HCT116 (cell line): Measurements from ENCODE around the gene GNPTG. TPM values are rescaled to one million over a fixed set of nuclear protein-coding genes. Genes with fewer than 3 reads are reported as not detected.

Experiments
- ATAC-seq: fragments of 200-7000 bp; cut with Tn5 transposase; 2 replicates; pipeline ENCODE4 v1.9.1; 2020; ENCODE audit warnings: mild to moderate bottlenecking, moderate library complexity
- BruUV-seq: library from RNA; stranded (reverse); fragments of 400-500 nt; replicated peaks from 2 replicates; lab custom pipeline; 2021; lab: Mats Ljungman, UMichigan
- CTCF ChIA-PET: fragments of 300-600 bp; sonication (Branson Sonifier 250); formaldehyde crosslinking; loops from one replicate; lab custom pipeline; 2021; ENCODE audit warnings: antibody characterized with exemption; lab: Charles Lee
- POLR2A ChIA-PET: fragments of 300-600, 350-600 bp; sonication (Branson Sonifier 250); formaldehyde crosslinking; loops from one replicate; lab custom pipeline; 2021; ENCODE audit warnings: antibody characterized with exemption; lab: Charles Lee
- RAD21 ChIA-PET, 2 experiments: fragments of 300-600 bp; sonication (Branson Sonifier 250); formaldehyde crosslinking; loops; one replicate each; lab custom pipeline; 2023; ENCODE audit warnings: low total read pairs in 2 of 2; ENCODE audit not compliant: uncharacterized antibody in 2 of 2, unreplicated experiment in 2 of 2, low non-redundant PET in 1 of 2; lab: Charles Lee
- DNase-seq: peaks from one replicate; pipeline ENCODE4 v3.0.0-alpha.2; 2010; ENCODE audit warnings: low read depth, low spot score
- H2AFZ ChIP-seq: fragments of 200-600 bp; shearing (Covaris generic), sonication (generic); 2 replicates; pipeline ENCODE4 v1.6.1; 2017; ENCODE audit warnings: low read depth, mixed run types, mixed read lengths, antibody characterized with exemption, low read length; ENCODE audit not compliant: poor library complexity, severe bottlenecking
- H3K27ac ChIP-seq: 2 replicates; pipeline ENCODE4 v1.5.1; 2012; ENCODE audit warnings: low read depth, low read length
- H3K27me3 ChIP-seq: fragments of 200-600 bp; sonication (generic); 2 replicates; pipeline ENCODE4 v1.6.1; 2016; ENCODE audit warnings: mixed run types, low read length, mixed read lengths; ENCODE audit not compliant: insufficient read depth
- H3K36me3 ChIP-seq, 2 experiments: fragments of 200-500 bp in 1 of 2; fragments of 200-600 bp in 1 of 2; sonication (Bioruptor generic) in 1 of 2; sonication (generic) in 1 of 2; 2 replicates each; pipeline versions ENCODE4 v1.5.1 to v1.6.1; 2014 to 2016; ENCODE audit warnings: low read length in 2 of 2, inconsistent platforms in 1 of 2, mixed read lengths in 1 of 2, mixed run types in 1 of 2; ENCODE audit not compliant: insufficient read depth in 2 of 2, control insufficient read depth in 1 of 2
- H3K4me1 ChIP-seq, 2 experiments: fragments of 200-600 bp in 1 of 2; sonication (generic) in 1 of 2; 2 replicates each; pipeline versions ENCODE4 v1.5.1 to v1.6.1; 2012 to 2017; ENCODE audit warnings: low read length in 2 of 2, inconsistent platforms in 1 of 2, mild to moderate bottlenecking in 1 of 2, mixed read lengths in 1 of 2, mixed run types in 1 of 2, moderate library complexity in 1 of 2; ENCODE audit not compliant: insufficient read depth in 2 of 2, control insufficient read depth in 1 of 2
- H3K4me2 ChIP-seq: fragments of 200-600 bp; sonication (generic); 2 replicates; pipeline ENCODE4 v1.6.1; 2017; ENCODE audit warnings: mixed run types, low read length, mixed read lengths
- H3K4me3 ChIP-seq, 2 experiments: fragments of 200-600 bp in 1 of 2; sonication (generic) in 1 of 2; replicated peaks in 1 of 2; 2 replicates each; pipeline ENCODE4 v1.5.1; 2011 to 2016; ENCODE audit warnings: low read length in 2 of 2, control low read depth in 1 of 2, low read depth in 1 of 2, mild to moderate bottlenecking in 1 of 2, mixed read lengths in 1 of 2, mixed run types in 1 of 2
- H3K79me2 ChIP-seq: fragments of 200-600 bp; sonication (generic); 2 replicates; pipeline ENCODE4 v1.6.1; 2017; ENCODE audit warnings: mild to moderate bottlenecking, mixed run types, low read length, moderate library complexity, mixed read lengths; ENCODE audit not compliant: insufficient read depth
- H3K9ac ChIP-seq: fragments of 200-600 bp; sonication (generic); 2 replicates; pipeline ENCODE4 v1.6.1; 2016; ENCODE audit warnings: low read length, mixed read lengths
- H3K9me2 ChIP-seq: fragments of 200-600 bp; sonication (generic), shearing (Covaris generic); 2 replicates; pipeline ENCODE4 v1.6.1; 2017; ENCODE audit warnings: mixed run types, mild to moderate bottlenecking, moderate library complexity; ENCODE audit not compliant: insufficient read depth
- H3K9me3 ChIP-seq, 2 experiments: fragments of 200-500 bp in 1 of 2; fragments of 200-600 bp in 1 of 2; sonication (Bioruptor generic) in 1 of 2; sonication (generic) in 1 of 2; 2 replicates each; pipeline ENCODE4 v1.6.1; 2014 to 2017; ENCODE audit warnings: low read length in 2 of 2, mixed read lengths in 2 of 2, inconsistent platforms in 1 of 2, low read depth in 1 of 2, mild to moderate bottlenecking in 1 of 2, mixed run types in 1 of 2, moderate library complexity in 1 of 2; ENCODE audit not compliant: control insufficient read depth in 1 of 2, insufficient read depth in 1 of 2
- H4K20me1 ChIP-seq: fragments of 200-600 bp; sonication (generic), shearing (Covaris generic); 2 replicates; pipeline ENCODE4 v1.6.1; 2017; ENCODE audit warnings: mixed run types, mild to moderate bottlenecking, moderate library complexity; ENCODE audit not compliant: insufficient read depth
- ATF3 ChIP-seq: IDR thresholded peaks from 2 replicates; pipeline ENCODE4 v1.6.1; 2012
- CEBPB ChIP-seq: IDR thresholded peaks from 2 replicates; pipeline ENCODE4 v1.6.1; 2012; ENCODE audit warnings: low read depth
- CTCF ChIP-seq, 3 experiments: fragments of 200-600 bp in 1 of 3; sonication (generic) in 1 of 3; IDR thresholded peaks in 2 of 3; conservative IDR thresholded peaks in 1 of 3; 2 replicates each; pipeline ENCODE4 v1.5.1; 2012 to 2017; ENCODE audit warnings: low read depth in 2 of 3, low read length in 2 of 3, antibody characterized with exemption in 1 of 3, borderline replicate concordance in 1 of 3, control low read depth in 1 of 3, mild to moderate bottlenecking in 1 of 3, mixed read lengths in 1 of 3, mixed run types in 1 of 3, moderate library complexity in 1 of 3; ENCODE audit not compliant: insufficient read depth in 1 of 3
- EGR1 ChIP-seq: IDR thresholded peaks from 2 replicates; pipeline ENCODE4 v1.6.1; 2012; ENCODE audit warnings: low read depth
- ELF1 ChIP-seq: IDR thresholded peaks from 2 replicates; pipeline ENCODE4 v1.6.1; 2012; ENCODE audit warnings: low read depth, borderline replicate concordance
- EZH2 ChIP-seq: fragments of 200-600 bp; sonication (generic); IDR thresholded peaks from 2 replicates; pipeline ENCODE4 v1.6.1; 2017; ENCODE audit warnings: antibody characterized with exemption, mixed run types
- EZH2phosphoT487 ChIP-seq: fragments of 200-600 bp; IDR thresholded peaks from 2 replicates; pipeline ENCODE4 v1.6.1; 2018; ENCODE audit warnings: antibody characterized with exemption, borderline replicate concordance
- FOSL1 ChIP-seq: IDR thresholded peaks from 2 replicates; pipeline ENCODE4 v1.6.1; 2012; ENCODE audit warnings: low read depth
- JUND ChIP-seq: IDR thresholded peaks from 2 replicates; pipeline ENCODE4 v1.6.1; 2012
- MAX ChIP-seq: IDR thresholded peaks from 2 replicates; pipeline ENCODE4 v1.6.1; 2012
- POLR2A ChIP-seq: IDR thresholded peaks from 2 replicates; pipeline ENCODE4 v1.7.0; 2011; ENCODE audit warnings: borderline replicate concordance; ENCODE audit not compliant: insufficient read depth, insufficient read length; ENCODE audit errors: extremely low read depth
- POLR2AphosphoS5 ChIP-seq: IDR thresholded peaks from 2 replicates; pipeline ENCODE4 v1.6.1; 2011; ENCODE audit warnings: mild to moderate bottlenecking, low read depth, low read length, moderate library complexity
- RAD21 ChIP-seq: IDR thresholded peaks from 2 replicates; pipeline ENCODE4 v1.6.1; 2012; ENCODE audit warnings: low read depth, mild to moderate bottlenecking
- REST ChIP-seq: IDR thresholded peaks from 2 replicates; pipeline ENCODE4 v1.6.1; 2012; ENCODE audit warnings: low read depth
- SRF ChIP-seq: IDR thresholded peaks from 2 replicates; pipeline ENCODE4 v1.6.1; 2012; ENCODE audit warnings: low read depth
- TCF7L2 ChIP-seq: IDR thresholded peaks from 2 replicates; pipeline ENCODE4 v1.7.0; 2011; ENCODE audit warnings: borderline replicate concordance, inconsistent platforms; ENCODE audit not compliant: insufficient read depth, insufficient read length; ENCODE audit errors: extremely low read depth
- YY1 ChIP-seq: IDR thresholded peaks from 2 replicates; pipeline ENCODE4 v1.6.1; 2011; ENCODE audit warnings: low read length, low read depth, moderate library complexity, mild to moderate bottlenecking; ENCODE audit not compliant: insufficient replicate concordance; ENCODE audit errors: extremely low read depth
- ZBTB33 ChIP-seq: IDR thresholded peaks from 2 replicates; pipeline ENCODE4 v1.6.1; 2011; ENCODE audit warnings: mild to moderate bottlenecking, low read length, moderate library complexity; ENCODE audit not compliant: insufficient replicate concordance; ENCODE audit errors: extremely low read depth
- ZFX ChIP-seq: fragments of 450-650 bp; IDR thresholded peaks from 2 replicates; pipeline ENCODE4 v1.6.1; 2017
- ZNF274 ChIP-seq: fragments of 200-500 bp; sonication (Bioruptor generic); IDR thresholded peaks from 2 replicates; pipeline ENCODE4 v1.6.1; 2014; ENCODE audit warnings: mild to moderate bottlenecking, low read depth, low read length, inconsistent platforms
- intact Hi-C: fragments of 100-400 bp; cut with micrococcal nuclease; formaldehyde crosslinking; loops from 2 replicates; pipeline ENCODE4 v1.10.0; 2022
- total RNA-seq: library from RNA; stranded (reverse); gene quantifications from one replicate; pipeline ENCODE4 v1.2.1, GENCODE V29; 2021; ENCODE audit not compliant: unreplicated experiment

GNPTG gene
- total RNA-seq, 1 experiment from 2014 or later = 35.2 TPM

- TF ChIP-seq SRF = no peak
- TF ChIP-seq YY1 = no peak
- no peak for TF ChIP-seq EZH2phosphoT487
- no peak for TF ChIP-seq POLR2A
- TF ChIP-seq CEBPB = no peak
- no peak for TF ChIP-seq ATF3
- no peak for TF ChIP-seq ELF1
- no peak for TF ChIP-seq MAX
- TF ChIP-seq ZFX = no peak
- TF ChIP-seq RAD21 = no peak
- no peak for TF ChIP-seq FOSL1
- no peak for TF ChIP-seq REST
- TF ChIP-seq EGR1 = no peak
- no peak for TF ChIP-seq ZBTB33
- TF ChIP-seq CTCF (IDR thresholded peaks at IDR 0.05 in 2 of 3, conservative IDR thresholded peaks at IDR 0.05 in 1 of 3; ENCODE audit: borderline replicate concordance in 1 of 3, insufficient read depth in 1 of 3, low read depth in 2 of 3, low read length in 2 of 3) = no peak
- no peak for TF ChIP-seq ZNF274
- TF ChIP-seq EZH2 = no peak
- no peak for TF ChIP-seq TCF7L2
- no peak for TF ChIP-seq JUND
- TF ChIP-seq POLR2AphosphoS5 = no peak
- 0 out of 4 replicates have a peak overlapping the region, but pooled peaks of 1 of the 2 experiments have one; percentile 54 for H3K4me3 ChIP-seq
- H3K4me1 ChIP-seq = peaks cover 9 to 12% of the 10 kb centered on the region in 2 experiments
- ATAC-seq (peak; percentile 45), DNase-seq (no peak)
- no peaks in the 10 kb centered on the region for H3K27me3 ChIP-seq
- BruUV-seq = no TSS peak
- H4K20me1 ChIP-seq = no peaks in the 10 kb centered on the region
- intact Hi-C loops = no loop called here
- ChIA-PET POLR2A (interaction anchor here (0.5 to 0.7 kb wide), 2 partner anchors 13 to 314 kb away, joined by 3 read pairs; partner anchors contain the start of gene UQCC4), RAD21 (no interaction called here), CTCF (no interaction called here)
- no peaks in the 10 kb centered on the region for H3K9me3 ChIP-seq
- H2AFZ ChIP-seq = no peak overlapping the region
- H3K27ac ChIP-seq = no peak overlapping the region
- 0 out of 2 replicates have a peak, but pooled peaks cover 4% of the 10 kb centered on the region for H3K79me2 ChIP-seq
- H3K9me2 ChIP-seq = no peaks in the 10 kb centered on the region
- peak overlapping the region; percentile 29; the same call in 1 of the 2 replicates for H3K9ac ChIP-seq
- peak overlapping the region; percentile 95 for H3K4me2 ChIP-seq
- H3K36me3 ChIP-seq = no peaks in the 10 kb centered on the region
Observed at GRCh38 chr16:1407753-1408152, 56.0 kb downstream of the GNPTG start.
